ENCODE measurements around the gene MAP1B. TPM values are rescaled to one million over a fixed set of nuclear protein-coding genes. Genes with fewer than 3 reads are reported as not detected.
A peak's percentile ranks its signal among the peaks of the same experiment; 100 is the strongest.

MAP1B gene
- polyA plus RNA-seq, 2 of the 4 experiments (the other 2 are of a cell fraction), result 40.2 to 73.0 TPM

DNA sequence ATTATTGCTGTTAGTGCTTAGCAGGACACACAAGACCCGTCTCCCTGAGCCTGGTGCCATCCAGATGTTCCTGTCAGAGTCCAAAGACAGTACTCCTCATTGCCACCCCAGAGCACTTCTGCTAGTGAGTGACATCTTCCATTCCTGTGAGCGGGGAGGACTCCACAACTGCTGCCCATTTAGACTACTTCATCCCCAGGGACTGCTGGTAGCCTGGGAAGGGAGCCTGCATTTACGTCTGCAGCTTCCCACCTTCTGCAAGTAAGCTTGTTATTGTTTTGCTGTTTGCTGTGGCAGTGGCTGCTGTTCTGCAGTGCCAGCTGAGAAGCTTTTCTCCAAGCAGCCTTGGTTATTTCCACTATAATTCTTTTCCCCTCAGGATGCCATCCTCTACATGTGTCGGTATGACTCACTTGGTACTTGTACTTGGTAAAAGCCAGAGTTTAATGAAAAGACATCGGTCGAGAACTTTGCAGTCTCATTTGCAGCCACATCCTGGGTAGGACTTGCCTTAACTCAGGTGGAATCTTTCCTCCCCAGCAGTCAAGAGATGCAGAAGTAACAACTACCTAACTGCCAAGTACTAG lies 10.6 kb upstream of the MAP1B start:
- ChIA-PET POLR2A (interaction anchor here (1.4 kb wide), 1 partner anchor 30 kb away, joined by 6 read pairs; no protein-coding TSS in a partner anchor), CTCF (interaction anchor here (1.0 kb wide), 1 partner anchor 17 kb away, joined by 3 read pairs; no protein-coding TSS in a partner anchor)
- 67% methylated on average over 6 of the region's 6 CpGs for WGBS (ENCODE audit: missing lambda C conversion rate)
- ATAC-seq (no peak), DNase-seq (ENCODE audit: low read depth in 1 of 2, low spot score in 1 of 2) (no peak), FAIRE-seq (no peak)
- Histone ChIP-seq H3K4me1 (peaks cover 20% of the 10 kb centered on the region), H3K27ac (peak overlapping the region in 1 of 2 experiments; percentile 35; a peak in 2 of 6 replicates), H3K4me2 (no peak overlapping the region), H3K9me3 (no peaks in the 10 kb centered on the region), H3K4me3 (no peak overlapping the region)
- no peak for TF ChIP-seq BCL3 (IDR thresholded peaks at IDR 0.05)
- no peak for TF ChIP-seq ESRRA (IDR thresholded peaks at IDR 0.05; ENCODE audit: borderline replicate concordance, low read length)
- TF ChIP-seq SMC3 (IDR thresholded peaks at IDR 0.05), result no peak
- no peak for TF ChIP-seq ZFP36 (IDR thresholded peaks at IDR 0.05; ENCODE audit: borderline replicate concordance, partially characterized antibody)
- TF ChIP-seq MAX (IDR thresholded peaks at IDR 0.05), result no peak
- TF ChIP-seq NR3C1 (IDR thresholded peaks at IDR 0.05), result no peak
- no peak for TF ChIP-seq ZC3H11A (IDR thresholded peaks at IDR 0.05)
- no peak for TF ChIP-seq GATA3 (IDR thresholded peaks at IDR 0.05; ENCODE audit: borderline replicate concordance)
- no peak for TF ChIP-seq FOSL2 (IDR thresholded peaks at IDR 0.05)
- TF ChIP-seq FOSL2 (CRISPR knock-in tag; IDR thresholded peaks at IDR 0.05), result no peak
- TF ChIP-seq SREBF2 (IDR thresholded peaks at IDR 0.05), result no peak
- TF ChIP-seq, protein P1, sequence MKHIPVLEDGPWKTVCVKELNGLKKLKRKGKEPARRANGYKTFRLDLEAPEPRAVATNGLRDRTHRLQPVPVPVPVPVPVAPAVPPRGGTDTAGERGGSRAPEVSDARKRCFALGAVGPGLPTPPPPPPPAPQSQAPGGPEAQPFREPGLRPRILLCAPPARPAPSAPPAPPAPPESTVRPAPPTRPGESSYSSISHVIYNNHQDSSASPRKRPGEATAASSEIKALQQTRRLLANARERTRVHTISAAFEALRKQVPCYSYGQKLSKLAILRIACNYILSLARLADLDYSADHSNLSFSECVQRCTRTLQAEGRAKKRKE (CRISPR knock-in tag; IDR thresholded peaks at IDR 0.05; ENCODE audit: low read depth), result no peak
- no peak for TF ChIP-seq NFE2L2 (conservative IDR thresholded peaks at IDR 0.05; ENCODE audit: low read length)
- TF ChIP-seq NPAS2 (CRISPR knock-in tag; IDR thresholded peaks at IDR 0.05; ENCODE audit: borderline replicate concordance), result no peak
- no peak for TF ChIP-seq POLR2AphosphoS2 (conservative IDR thresholded peaks at IDR 0.05; ENCODE audit: low read length)
- TF ChIP-seq EHMT2 (IDR thresholded peaks at IDR 0.05; ENCODE audit: low read depth), result no peak
- TF ChIP-seq POLR2A (IDR thresholded peaks at IDR 0.05; ENCODE audit: low read length), result no peak
- no peak for TF ChIP-seq ZNF302 (CRISPR knock-in tag; IDR thresholded peaks at IDR 0.05)
- no peak for TF ChIP-seq HOXA7 (CRISPR knock-in tag; IDR thresholded peaks at IDR 0.05)
- no peak for TF ChIP-seq CEBPB (IDR thresholded peaks at IDR 0.05)
- no peak for TF ChIP-seq EP300 (IDR thresholded peaks at IDR 0.05)

DNA sequence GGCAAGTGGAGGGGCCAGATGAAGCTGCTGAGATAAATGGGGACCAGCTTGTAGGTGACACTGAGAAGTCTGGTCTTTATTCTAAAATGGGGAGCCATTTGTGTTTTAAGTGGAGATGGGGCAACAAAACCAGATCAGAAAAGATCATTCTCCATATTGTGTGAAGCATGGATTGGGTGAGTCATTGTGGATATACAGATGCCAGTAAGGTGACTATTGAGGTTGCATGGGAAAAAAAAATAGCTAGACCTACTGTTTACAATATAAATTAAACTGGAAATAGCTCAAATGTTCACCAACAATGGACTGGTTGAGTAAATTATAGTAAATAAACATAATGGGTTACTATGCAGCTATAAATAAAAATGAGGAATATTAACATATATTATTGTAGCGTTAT lies 5.4 kb upstream of the MAP1B start:
- TF ChIP-seq MAZ (IDR thresholded peaks at IDR 0.05; ENCODE audit: borderline replicate concordance, low read depth, low read length), result no peak
- FAIRE-seq (no peak), ATAC-seq (no peak), DNase-seq (ENCODE audit: low read depth in 1 of 2, low spot score in 1 of 2) (no peak)
- Histone ChIP-seq H3K4me2 (no peak overlapping the region), H3K4me1 (peaks cover 14% of the 10 kb centered on the region; the same call in 2 of the 3 replicates), H3K4me3 (no peak overlapping the region), H3K27ac (peak overlapping the region in 1 of 2 experiments; percentile 29; a peak in 1 of 6 replicates), H3K9me3 (0 out of 3 replicates have a peak, but pooled peaks cover 3% of the 10 kb centered on the region)
- ChIA-PET POLR2A (interaction anchor here (1.0 kb wide), 1 partner anchor 34 kb away, joined by 3 read pairs; no protein-coding TSS in a partner anchor), CTCF (interaction anchor here (0.7 to 1.6 kb wide), 2 partner anchors 8 to 319 kb away, joined by 3 to 4 read pairs; no protein-coding TSS in a partner anchor)
- 94% methylated on average over 1 of the region's 1 CpG for WGBS (ENCODE audit: missing lambda C conversion rate)

GRCh38 chr5:72106817-72107130 lies 501 bp upstream of the MAP1B start:
- no peak for FAIRE-seq
- Histone ChIP-seq H3K27ac (peak overlapping the region; percentile 86 to 96), H3K4me2 (peak overlapping the region; percentile 82), H3K4me3 (peak overlapping the region; percentile 84), H3K4me1 (peaks cover 35% of the 10 kb centered on the region; the same call in 2 of the 3 replicates), H3K9me3 (0 out of 3 replicates have a peak, but pooled peaks cover 3% of the 10 kb centered on the region)
- ChIA-PET CTCF (interaction anchor here (1.6 kb wide), 1 partner anchor 324 kb away, joined by 8 read pairs; no protein-coding TSS in a partner anchor), POLR2A (interaction anchor here (0.6 to 6.8 kb wide), 9 partner anchors 8 to 324 kb away, joined by 3 to 70 read pairs (median 4); no protein-coding TSS in a partner anchor)
- ATAC-seq, result peak in 1 of 2 experiments; percentile 8; a peak in 3 of 6 replicates
- no peak for DNase-seq (ENCODE audit: low read depth in 1 of 2, low spot score in 1 of 2)
- no peak for TF ChIP-seq HEYL (CRISPR knock-in tag; IDR thresholded peaks at IDR 0.05)
- TF ChIP-seq ZSCAN20 (CRISPR knock-in tag; IDR thresholded peaks at IDR 0.05), result no peak
- no peak for TF ChIP-seq HES2 (IDR thresholded peaks at IDR 0.05)
- no peak for TF ChIP-seq BCL3 (IDR thresholded peaks at IDR 0.05)
- TF ChIP-seq HOXB13 (CRISPR knock-in tag; IDR thresholded peaks at IDR 0.05; ENCODE audit: low read depth), result no peak
- TF ChIP-seq RFX5 (IDR thresholded peaks at IDR 0.05), result no peak
- TF ChIP-seq POLR2A (IDR thresholded peaks at IDR 0.05; ENCODE audit: low read length), result no peak
- TF ChIP-seq TFCP2L1 (CRISPR knock-in tag; IDR thresholded peaks at IDR 0.05), result no peak
- no peak for TF ChIP-seq MAFK (IDR thresholded peaks at IDR 0.05; ENCODE audit: partially characterized antibody)
- no peak for TF ChIP-seq EHMT2 (IDR thresholded peaks at IDR 0.05; ENCODE audit: low read depth)
- TF ChIP-seq GATA3 (IDR thresholded peaks at IDR 0.05; ENCODE audit: borderline replicate concordance), result no peak
- no peak for TF ChIP-seq ZC3H11A (IDR thresholded peaks at IDR 0.05)
- TF ChIP-seq NR3C1 (IDR thresholded peaks at IDR 0.05), result no peak
- WGBS (ENCODE audit: missing lambda C conversion rate), result 20% methylated on average over 11 of the region's 11 CpGs
